ENCODE measurements around the gene PCA3. TPM values are rescaled to one million over a fixed set of nuclear protein-coding genes. Genes with fewer than 3 reads are reported as not detected.

Gene PCA3
- total and polyA plus RNA-seq, 9 of the 15 experiments (the other 6 are each of a cell fraction or from before 2014, with no cell fraction given): not detected

DNA sequence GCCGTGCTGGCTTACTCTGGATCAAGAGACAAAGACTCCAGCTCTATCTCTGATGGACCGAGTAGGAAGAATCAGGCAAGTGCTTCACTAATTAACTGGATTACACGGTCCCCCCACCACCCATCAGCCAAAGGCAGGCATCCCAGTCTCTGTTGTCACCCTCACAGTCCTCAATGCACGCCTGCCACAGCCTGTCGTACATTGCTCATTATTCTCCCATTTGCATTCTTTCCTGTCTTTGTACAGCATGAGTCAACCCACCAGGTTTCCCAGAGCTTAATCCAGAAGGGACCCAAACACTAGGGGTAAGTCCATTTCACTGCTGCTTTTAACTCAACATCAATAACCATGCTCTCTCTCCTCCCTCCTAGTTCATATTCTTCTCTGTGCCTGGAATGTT, 44.4 kb downstream of the PCA3 start:
- Histone ChIP-seq H3K4me2 (ENCODE audit: insufficient read depth, low read length) (no peak overlapping the region), H3K27ac (ENCODE audit: extremely low read depth, low read depth, low read length) (no peak overlapping the region), H3K79me2 (ENCODE audit: control insufficient read depth, insufficient read depth, low read length) (no peaks in the 10 kb centered on the region), H4K20me1 (replicated peaks; ENCODE audit: control insufficient read depth, insufficient read depth, low read length) (no peaks in the 10 kb centered on the region), H3K9me1 (ENCODE audit: control insufficient read depth, insufficient read depth, low read length) (no peaks in the 10 kb centered on the region), H3K9ac (ENCODE audit: insufficient read depth in 1 of 2, low read depth in 2 of 2, low read length in 2 of 2) (no peak overlapping the region), H3K4me1 (replicated peaks in 1 of 2; ENCODE audit: control insufficient read depth in 2 of 2, insufficient read depth in 2 of 2, low read length in 2 of 2) (no peaks in the 10 kb centered on the region), H3K36me3 (ENCODE audit: control insufficient read depth, insufficient read depth, low read length) (no peaks in the 10 kb centered on the region), H3K9me3 (replicated peaks; ENCODE audit: control insufficient read depth, insufficient read depth, low read depth, low read length) (no peaks in the 10 kb centered on the region), H2AFZ (ENCODE audit: low read depth, low read length) (no peak overlapping the region), H3K4me3 (no peak overlapping the region), H3K27me3 (ENCODE audit: control insufficient read depth in 2 of 2, insufficient read depth in 2 of 2, low read length in 2 of 2) (no peaks in the 10 kb centered on the region)
- FAIRE-seq: no peak
- WGBS (ENCODE audit: insufficient coverage, low coverage, missing lambda C conversion rate): 0% methylated on average over 5 of the region's 5 CpGs
- in situ Hi-C loops (cut with MboI): loop anchor here (25.0 kb wide), 1 partner anchor 179 kb away; no protein-coding TSS in a partner anchor
- no peak for TF ChIP-seq POLR2G (IDR thresholded peaks at IDR 0.05; ENCODE audit: low read depth, low read length)
- TF ChIP-seq ZNF124 (CRISPR knock-in tag; IDR thresholded peaks at IDR 0.05): no peak
- TF ChIP-seq THRAP3 (IDR thresholded peaks at IDR 0.05; ENCODE audit: borderline replicate concordance): no peak
- TF ChIP-seq KAT7 (CRISPR knock-in tag; IDR thresholded peaks at IDR 0.05; ENCODE audit: borderline replicate concordance): no peak
- TF ChIP-seq, protein P1, sequence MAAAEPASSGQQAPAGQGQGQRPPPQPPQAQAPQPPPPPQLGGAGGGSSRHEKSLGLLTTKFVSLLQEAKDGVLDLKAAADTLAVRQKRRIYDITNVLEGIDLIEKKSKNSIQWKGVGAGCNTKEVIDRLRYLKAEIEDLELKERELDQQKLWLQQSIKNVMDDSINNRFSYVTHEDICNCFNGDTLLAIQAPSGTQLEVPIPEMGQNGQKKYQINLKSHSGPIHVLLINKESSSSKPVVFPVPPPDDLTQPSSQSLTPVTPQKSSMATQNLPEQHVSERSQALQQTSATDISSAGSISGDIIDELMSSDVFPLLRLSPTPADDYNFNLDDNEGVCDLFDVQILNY (CRISPR knock-in tag; IDR thresholded peaks at IDR 0.05): no peak
- TF ChIP-seq ZEB2 (IDR thresholded peaks at IDR 0.05): no peak
- TF ChIP-seq U2AF1 (optimal IDR thresholded peaks at IDR 0.05; ENCODE audit: low read depth, low read length): no peak
- no peak for TF ChIP-seq HDAC2 (IDR thresholded peaks at IDR 0.05)
- no peak for TF ChIP-seq ZNF76 (CRISPR knock-in tag; IDR thresholded peaks at IDR 0.05; ENCODE audit: borderline replicate concordance)
- no peak for TF ChIP-seq DMBX1 (CRISPR knock-in tag; IDR thresholded peaks at IDR 0.05; ENCODE audit: borderline replicate concordance)
- no peak for TF ChIP-seq PHB (CRISPR knock-in tag; IDR thresholded peaks at IDR 0.05)
- no peak for TF ChIP-seq ZNF23 (CRISPR knock-in tag; IDR thresholded peaks at IDR 0.05)
- no peak for TF ChIP-seq NELFE (IDR thresholded peaks at IDR 0.05; ENCODE audit: insufficient read depth, insufficient read length)
- no peak for TF ChIP-seq SMAD2 (IDR thresholded peaks at IDR 0.05; ENCODE audit: low read depth, low read length)
- no peak for TF ChIP-seq SPI1 (IDR thresholded peaks at IDR 0.05; ENCODE audit: borderline replicate concordance, low read depth, low read length)
- TF ChIP-seq ZNF253 (CRISPR knock-in tag; conservative IDR thresholded peaks at IDR 0.05): no peak
- TF ChIP-seq ZNF347 (CRISPR knock-in tag; IDR thresholded peaks at IDR 0.05; ENCODE audit: low read depth): no peak
- TF ChIP-seq, protein P2, sequence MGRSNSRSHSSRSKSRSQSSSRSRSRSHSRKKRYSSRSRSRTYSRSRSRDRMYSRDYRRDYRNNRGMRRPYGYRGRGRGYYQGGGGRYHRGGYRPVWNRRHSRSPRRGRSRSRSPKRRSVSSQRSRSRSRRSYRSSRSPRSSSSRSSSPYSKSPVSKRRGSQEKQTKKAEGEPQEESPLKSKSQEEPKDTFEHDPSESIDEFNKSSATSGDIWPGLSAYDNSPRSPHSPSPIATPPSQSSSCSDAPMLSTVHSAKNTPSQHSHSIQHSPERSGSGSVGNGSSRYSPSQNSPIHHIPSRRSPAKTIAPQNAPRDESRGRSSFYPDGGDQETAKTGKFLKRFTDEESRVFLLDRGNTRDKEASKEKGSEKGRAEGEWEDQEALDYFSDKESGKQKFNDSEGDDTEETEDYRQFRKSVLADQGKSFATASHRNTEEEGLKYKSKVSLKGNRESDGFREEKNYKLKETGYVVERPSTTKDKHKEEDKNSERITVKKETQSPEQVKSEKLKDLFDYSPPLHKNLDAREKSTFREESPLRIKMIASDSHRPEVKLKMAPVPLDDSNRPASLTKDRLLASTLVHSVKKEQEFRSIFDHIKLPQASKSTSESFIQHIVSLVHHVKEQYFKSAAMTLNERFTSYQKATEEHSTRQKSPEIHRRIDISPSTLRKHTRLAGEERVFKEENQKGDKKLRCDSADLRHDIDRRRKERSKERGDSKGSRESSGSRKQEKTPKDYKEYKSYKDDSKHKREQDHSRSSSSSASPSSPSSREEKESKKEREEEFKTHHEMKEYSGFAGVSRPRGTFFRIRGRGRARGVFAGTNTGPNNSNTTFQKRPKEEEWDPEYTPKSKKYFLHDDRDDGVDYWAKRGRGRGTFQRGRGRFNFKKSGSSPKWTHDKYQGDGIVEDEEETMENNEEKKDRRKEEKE (IDR thresholded peaks at IDR 0.05; ENCODE audit: borderline replicate concordance in 1 of 2, control insufficient read depth in 1 of 2, low read depth in 2 of 2, low read length in 1 of 2): no peak
- no peak for TF ChIP-seq MCM7 (IDR thresholded peaks at IDR 0.05)
- no peak for DNase-seq (ENCODE audit: extremely low read depth in 1 of 4, low spot score in 3 of 4)
- ATAC-seq: no peak
- intact Hi-C loops (cut with micrococcal nuclease): no loop called here
- no TSS peak for BruUV-seq (replicated peaks)
- CTCF ChIA-PET (ENCODE audit: low intra/inter-chr PET ratio): no interaction called here
- POLR2A ChIA-PET: no interaction called here
